ENCODE data around the gene HERC2.
"Not testable (repeated sequence)": the region's sequence is repeated elsewhere in the genome, so short reads cannot be mapped to it uniquely, and the experiment has no call there.

HERC2 gene

GRCh38 chr15:28179270-28179669 is 142.7 kb downstream of the HERC2 start:
- no peak for DNase-seq (ENCODE audit: low spot score)

GRCh38 chr15:28178727-28179126 is 143.3 kb downstream of the HERC2 start:
- no peak for DNase-seq (ENCODE audit: low spot score)

GRCh38 chr15:28178290-28178689 is 143.7 kb downstream of the HERC2 start:
- DNase-seq (ENCODE audit: low spot score), result no peak

- DNase-seq (ENCODE audit: low spot score), result no peak
Measured at GRCh38 chr15:28169366-28169765, 152.6 kb downstream of the HERC2 start.

GRCh38 chr15:28168405-28169121 is 153.4 kb downstream of the HERC2 start:
- DNase-seq (ENCODE audit: low spot score), result not testable (repeated sequence)

GRCh38 chr15:28167042-28167441 is 154.9 kb downstream of the HERC2 start:
- DNase-seq (ENCODE audit: low spot score), result no peak

- DNase-seq (ENCODE audit: low spot score), result no peak
Measured at GRCh38 chr15:28165791-28166190, 156.2 kb downstream of the HERC2 start.

- DNase-seq (ENCODE audit: low spot score), result no peak
Measured at GRCh38 chr15:28164876-28165275, 157.1 kb downstream of the HERC2 start.

GRCh38 chr15:28154283-28154682 is 167.7 kb downstream of the HERC2 start:
- no peak for DNase-seq (ENCODE audit: low spot score)

- no peak for DNase-seq (ENCODE audit: low spot score)
Measured at GRCh38 chr15:28153492-28154119, 168.4 kb downstream of the HERC2 start.

- DNase-seq (ENCODE audit: low spot score), result not testable (repeated sequence)
Measured at GRCh38 chr15:28152538-28152923, 169.4 kb downstream of the HERC2 start.

GRCh38 chr15:28151864-28152537 is 170.0 kb downstream of the HERC2 start:
- DNase-seq (ENCODE audit: low spot score), result not testable (repeated sequence)

- DNase-seq (ENCODE audit: low spot score), result no peak
Measured at GRCh38 chr15:28147801-28148200, 174.2 kb downstream of the HERC2 start.

- DNase-seq (ENCODE audit: low spot score), result not testable (repeated sequence)
Measured at GRCh38 chr15:28145419-28145818, 176.6 kb downstream of the HERC2 start.

GRCh38 chr15:28140062-28140461 is 181.9 kb downstream of the HERC2 start:
- no peak for DNase-seq (ENCODE audit: low spot score)

- DNase-seq (ENCODE audit: low spot score), result not testable (repeated sequence)
Measured at GRCh38 chr15:28137408-28138039, 184.5 kb downstream of the HERC2 start.

GRCh38 chr15:28136236-28136904 is 185.6 kb downstream of the HERC2 start:
- DNase-seq (ENCODE audit: low spot score), result not testable (repeated sequence)

- no peak for DNase-seq (ENCODE audit: low spot score)
Measured at GRCh38 chr15:28133281-28133680, 188.7 kb downstream of the HERC2 start.

- peak; percentile 20 for DNase-seq (ENCODE audit: low spot score)
Measured at GRCh38 chr15:28132524-28133275, 189.3 kb downstream of the HERC2 start.

- peak; percentile 46 for DNase-seq (ENCODE audit: low spot score)
Measured at GRCh38 chr15:28131946-28132345, 190.0 kb downstream of the HERC2 start.

GRCh38 chr15:28131400-28131799 is 190.6 kb downstream of the HERC2 start:
- DNase-seq (ENCODE audit: low spot score), result peak; percentile 41
